ENCODE results near the gene BCKDHA.

The BCKDHA gene

DNA sequence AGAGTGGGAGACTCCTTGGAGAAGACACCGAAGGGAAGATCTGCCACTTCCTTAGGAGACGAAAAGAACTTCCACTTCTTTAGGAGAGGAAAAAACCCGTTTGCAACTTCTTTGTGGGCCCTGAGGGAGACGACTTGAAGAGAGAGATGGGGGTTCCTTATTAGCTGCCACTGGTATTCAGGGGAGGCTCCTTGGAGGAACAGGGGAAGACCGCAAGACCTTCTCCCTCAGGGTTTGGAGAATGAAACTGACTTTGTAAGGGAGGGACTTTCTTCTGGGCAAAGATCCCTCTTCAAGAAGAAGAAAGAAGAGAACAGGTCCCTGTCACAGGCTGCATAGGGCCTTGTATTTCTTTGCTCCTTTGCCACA, 416 bp downstream of the BCKDHA start:
- no peak for ATAC-seq (ENCODE audit: low read depth)
- H3K27me3 ChIP-seq (ENCODE audit: insufficient read depth, poor library complexity, severe bottlenecking): no peaks in the 10 kb centered on the region
- peaks cover 3% of the 10 kb centered on the region for H3K4me1 ChIP-seq (ENCODE audit: insufficient read depth, poor library complexity, severe bottlenecking)
- peak overlapping the region; percentile 78 for H3K4me3 ChIP-seq (ENCODE audit: severe bottlenecking)
- H3K9me3 ChIP-seq (ENCODE audit: severe bottlenecking): no peaks in the 10 kb centered on the region
- TF ChIP-seq, protein P1, sequence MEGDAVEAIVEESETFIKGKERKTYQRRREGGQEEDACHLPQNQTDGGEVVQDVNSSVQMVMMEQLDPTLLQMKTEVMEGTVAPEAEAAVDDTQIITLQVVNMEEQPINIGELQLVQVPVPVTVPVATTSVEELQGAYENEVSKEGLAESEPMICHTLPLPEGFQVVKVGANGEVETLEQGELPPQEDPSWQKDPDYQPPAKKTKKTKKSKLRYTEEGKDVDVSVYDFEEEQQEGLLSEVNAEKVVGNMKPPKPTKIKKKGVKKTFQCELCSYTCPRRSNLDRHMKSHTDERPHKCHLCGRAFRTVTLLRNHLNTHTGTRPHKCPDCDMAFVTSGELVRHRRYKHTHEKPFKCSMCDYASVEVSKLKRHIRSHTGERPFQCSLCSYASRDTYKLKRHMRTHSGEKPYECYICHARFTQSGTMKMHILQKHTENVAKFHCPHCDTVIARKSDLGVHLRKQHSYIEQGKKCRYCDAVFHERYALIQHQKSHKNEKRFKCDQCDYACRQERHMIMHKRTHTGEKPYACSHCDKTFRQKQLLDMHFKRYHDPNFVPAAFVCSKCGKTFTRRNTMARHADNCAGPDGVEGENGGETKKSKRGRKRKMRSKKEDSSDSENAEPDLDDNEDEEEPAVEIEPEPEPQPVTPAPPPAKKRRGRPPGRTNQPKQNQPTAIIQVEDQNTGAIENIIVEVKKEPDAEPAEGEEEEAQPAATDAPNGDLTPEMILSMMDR (IDR thresholded peaks at IDR 0.05; ENCODE audit: poor library complexity, severe bottlenecking): no peak
- no peaks in the 10 kb centered on the region for H3K36me3 ChIP-seq (ENCODE audit: low read depth)
- H3K27ac ChIP-seq (ENCODE audit: poor library complexity, severe bottlenecking): peak overlapping the region; percentile 48
- no peak for DNase-seq (ENCODE audit: low spot score)

DNA sequence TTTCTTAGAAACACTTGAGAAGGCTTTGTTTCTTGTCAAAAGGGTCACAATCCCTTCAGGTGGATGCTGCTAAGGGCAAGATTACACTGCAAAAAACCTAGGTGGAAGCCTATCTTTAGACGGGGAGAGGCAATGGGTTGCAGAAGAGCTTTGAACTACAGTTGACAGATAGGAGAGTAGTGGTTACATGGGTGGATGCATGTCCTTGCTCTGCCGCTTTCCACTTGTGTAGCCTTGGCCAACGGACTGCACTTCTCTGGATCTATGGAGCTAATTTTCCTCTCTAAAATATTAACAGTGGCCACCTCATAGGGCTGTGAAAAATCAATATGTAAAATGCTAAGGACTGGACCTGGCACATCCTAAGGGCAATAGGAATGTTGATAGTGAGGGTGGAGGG, 980 bp downstream of the BCKDHA start:
- Histone ChIP-seq H3K27me3 (ENCODE audit: insufficient read depth, poor library complexity, severe bottlenecking) (no peaks in the 10 kb centered on the region), H3K27ac (ENCODE audit: poor library complexity, severe bottlenecking) (no peak overlapping the region), H3K9me3 (ENCODE audit: severe bottlenecking) (no peaks in the 10 kb centered on the region), H3K36me3 (ENCODE audit: low read depth) (no peaks in the 10 kb centered on the region), H3K4me1 (ENCODE audit: insufficient read depth, poor library complexity, severe bottlenecking) (peaks cover 3% of the 10 kb centered on the region), H3K4me3 (ENCODE audit: severe bottlenecking) (peak overlapping the region; percentile 78)
- ATAC-seq (ENCODE audit: low read depth): no peak
- TF ChIP-seq, protein P1 (IDR thresholded peaks at IDR 0.05; ENCODE audit: poor library complexity, severe bottlenecking): no peak
- no peak for DNase-seq (ENCODE audit: low spot score)

DNA sequence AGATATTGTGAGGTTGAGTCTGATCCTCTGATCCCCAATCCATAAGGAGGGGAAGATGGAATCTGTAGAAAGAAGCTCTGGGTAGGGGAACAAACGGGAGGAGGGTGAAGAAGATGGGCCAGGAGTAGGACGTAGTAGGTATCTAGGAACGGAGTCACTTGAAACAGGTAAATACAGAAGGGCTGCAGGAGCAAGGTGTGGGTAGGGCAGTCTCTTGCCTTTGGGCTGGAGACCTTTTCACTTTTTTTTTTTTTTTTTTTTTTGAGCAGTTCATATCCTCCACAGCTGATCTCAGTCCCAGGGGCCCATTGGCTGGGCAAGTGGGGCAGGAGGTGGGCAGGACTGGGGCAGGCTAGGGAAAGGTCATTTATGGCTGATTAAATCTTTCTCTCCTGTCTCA, 1.5 kb downstream of the BCKDHA start:
- no peaks in the 10 kb centered on the region for H3K36me3 ChIP-seq (ENCODE audit: low read depth)
- H3K4me1 ChIP-seq (ENCODE audit: insufficient read depth, poor library complexity, severe bottlenecking): peaks cover 3% of the 10 kb centered on the region
- ATAC-seq (ENCODE audit: low read depth) (no peak), DNase-seq (ENCODE audit: low spot score) (no peak)
- H3K27ac ChIP-seq (ENCODE audit: poor library complexity, severe bottlenecking): no peak overlapping the region
- no peak overlapping the region for H3K4me3 ChIP-seq (ENCODE audit: severe bottlenecking)
- no peaks in the 10 kb centered on the region for H3K9me3 ChIP-seq (ENCODE audit: severe bottlenecking)
- TF ChIP-seq, protein P1 (IDR thresholded peaks at IDR 0.05; ENCODE audit: poor library complexity, severe bottlenecking): no peak
- H3K27me3 ChIP-seq (ENCODE audit: insufficient read depth, poor library complexity, severe bottlenecking): no peaks in the 10 kb centered on the region

DNA sequence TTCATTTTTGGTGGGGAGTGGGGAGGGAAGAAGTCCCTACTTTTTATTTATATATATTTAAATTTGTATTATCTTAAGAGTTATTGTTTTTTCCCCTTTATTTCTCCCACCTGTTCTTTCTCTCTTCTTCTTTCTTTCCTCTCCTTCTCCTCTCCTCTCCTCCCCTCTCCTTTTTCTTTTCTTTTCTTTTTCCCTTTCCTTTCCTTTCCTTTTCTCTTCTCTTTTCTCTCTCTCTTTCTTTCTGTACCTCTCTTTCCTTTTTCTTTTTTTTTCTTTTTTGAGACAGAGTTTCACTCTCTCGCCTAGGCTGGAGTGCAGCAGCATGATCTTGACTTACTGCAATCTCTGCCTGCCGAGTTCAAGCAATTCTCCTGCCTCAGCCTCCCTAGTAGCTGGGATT, 1.9 kb downstream of the BCKDHA start:
- H3K4me3 ChIP-seq (ENCODE audit: severe bottlenecking): no peak overlapping the region

DNA sequence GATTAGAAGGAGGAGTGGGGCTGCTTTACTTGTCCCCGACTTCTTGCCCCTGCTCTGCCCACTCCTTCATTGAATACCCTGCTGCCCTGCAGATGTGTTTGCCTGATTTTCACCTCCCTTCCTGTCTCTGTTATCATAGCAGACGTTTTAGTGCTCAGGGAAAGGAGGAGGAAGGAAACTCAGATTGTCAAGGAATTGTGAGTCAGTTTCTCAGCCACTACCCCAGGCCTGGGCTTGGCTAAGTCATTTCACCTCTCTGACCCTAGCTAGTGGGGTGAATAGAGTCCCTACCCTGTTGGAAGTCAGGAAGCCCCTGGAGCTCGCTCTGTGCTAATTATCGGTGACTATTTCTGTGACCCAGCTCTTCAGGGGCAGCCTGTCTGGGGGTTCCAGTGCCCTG, 3.9 kb downstream of the BCKDHA start:
- no peaks in the 10 kb centered on the region for H3K9me3 ChIP-seq (ENCODE audit: severe bottlenecking)
- H3K36me3 ChIP-seq (ENCODE audit: low read depth): no peaks in the 10 kb centered on the region
- no peaks in the 10 kb centered on the region for H3K27me3 ChIP-seq (ENCODE audit: insufficient read depth, poor library complexity, severe bottlenecking)
- H3K27ac ChIP-seq (ENCODE audit: poor library complexity, severe bottlenecking): no peak overlapping the region
- TF ChIP-seq, protein P1 (IDR thresholded peaks at IDR 0.05; ENCODE audit: poor library complexity, severe bottlenecking): no peak
- DNase-seq (ENCODE audit: low spot score) (no peak), ATAC-seq (ENCODE audit: low read depth) (no peak)
- H3K4me3 ChIP-seq (ENCODE audit: severe bottlenecking): no peak overlapping the region
- peaks cover 3% of the 10 kb centered on the region for H3K4me1 ChIP-seq (ENCODE audit: insufficient read depth, poor library complexity, severe bottlenecking)

More for the DNA sequence above, 1.9 kb downstream of the BCKDHA start:
- Histone ChIP-seq H3K36me3 (ENCODE audit: low read depth) (no peaks in the 10 kb centered on the region), H3K4me1 (ENCODE audit: insufficient read depth, poor library complexity, severe bottlenecking) (peaks cover 3% of the 10 kb centered on the region), H3K27ac (ENCODE audit: poor library complexity, severe bottlenecking) (no peak overlapping the region), H3K9me3 (ENCODE audit: severe bottlenecking) (no peaks in the 10 kb centered on the region), H3K27me3 (ENCODE audit: insufficient read depth, poor library complexity, severe bottlenecking) (no peaks in the 10 kb centered on the region)
- TF ChIP-seq, protein P1 (IDR thresholded peaks at IDR 0.05; ENCODE audit: poor library complexity, severe bottlenecking): no peak
- ATAC-seq (ENCODE audit: low read depth) (no peak), DNase-seq (ENCODE audit: low spot score) (no peak)
